Hypothalamus (tissue), 51 donors: Measurements from ENCODE around the gene FLNB.
A peak's percentile ranks its signal among the peaks of the same experiment; 100 is the strongest.

Experiments used
- DNase-seq, 51 donors: peaks; one replicate each; lab custom pipeline; 2025; lab: John Stamatoyannopoulos, UW

FLNB gene

DNA sequence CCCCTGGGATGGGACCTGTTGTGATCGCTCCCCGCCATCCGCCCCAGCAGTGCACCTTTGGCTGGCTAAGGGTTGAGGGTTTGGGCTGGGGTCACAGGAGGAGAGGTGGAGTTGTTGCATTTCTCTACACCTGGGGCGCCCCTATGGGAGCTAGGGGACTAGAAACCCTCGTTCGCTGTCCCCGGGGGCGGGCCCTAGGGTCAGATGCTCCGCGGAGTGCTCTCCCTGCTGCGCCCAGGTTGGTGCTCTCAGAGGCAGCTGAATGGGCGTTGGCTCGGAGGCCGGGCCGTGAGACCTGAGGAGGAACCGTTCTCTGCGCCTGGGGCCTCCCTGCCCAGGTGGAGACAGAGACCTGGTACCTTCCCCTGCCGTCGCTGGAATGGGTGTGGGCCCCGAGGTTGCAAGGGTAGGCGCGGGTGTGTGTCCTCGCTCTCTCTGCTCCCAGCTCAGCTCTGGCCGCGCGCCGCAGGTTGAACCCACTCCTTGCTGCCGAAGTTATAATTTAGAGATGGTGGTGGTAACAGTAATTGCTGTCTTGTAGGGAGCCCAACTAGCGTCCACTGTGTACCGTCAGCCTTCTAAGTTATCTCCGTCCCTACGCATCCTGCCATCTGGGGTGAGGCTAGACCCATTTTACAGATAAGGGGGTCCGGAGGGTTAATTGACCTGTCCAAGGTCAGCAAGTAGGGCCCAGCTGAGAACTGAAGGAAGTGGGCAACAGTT lies 965 bp downstream of the FLNB start:
- peak in 6 of 51 donors; percentile 9 to 34 (median 20) for DNase-seq

- DNase-seq, result no peak
Observed at GRCh38 chr3:58009749-58010535, 1.7 kb downstream of the FLNB start.

- no peak for DNase-seq
Observed at GRCh38 chr3:58010562-58010961, 2.3 kb downstream of the FLNB start.

GRCh38 chr3:58011580-58011979 lies 3.4 kb downstream of the FLNB start:
- DNase-seq, result no peak

- DNase-seq, result no peak
Observed at GRCh38 chr3:58012302-58012701, 4.1 kb downstream of the FLNB start.

GRCh38 chr3:58013099-58013498 lies 4.9 kb downstream of the FLNB start:
- no peak for DNase-seq

GRCh38 chr3:58013973-58014649 lies 5.9 kb downstream of the FLNB start:
- peak in 11 of 51 donors; percentile 5 to 51 (median 27) for DNase-seq

DNA sequence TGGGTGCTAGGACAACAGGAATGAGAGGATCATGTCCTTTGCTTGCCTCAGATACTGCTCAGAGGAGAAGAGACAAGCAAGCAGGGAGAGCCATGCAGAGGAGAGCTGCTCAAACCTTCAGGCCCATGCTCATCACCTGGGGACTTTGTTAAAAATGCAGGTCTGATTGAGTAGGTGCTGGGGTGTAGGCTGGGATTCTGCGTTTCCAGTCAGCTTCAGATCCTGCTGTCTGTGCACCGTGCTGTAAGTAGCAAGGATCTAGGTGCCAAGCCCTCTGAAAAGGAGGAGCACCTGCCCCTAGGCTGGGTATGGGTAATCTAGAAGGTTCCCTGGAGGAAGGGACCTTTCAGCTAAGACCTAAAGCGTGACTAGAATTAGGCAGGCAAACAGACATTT lies 7.3 kb downstream of the FLNB start:
- DNase-seq, result no peak

- no peak for DNase-seq
Observed at GRCh38 chr3:58016710-58017109, 8.5 kb downstream of the FLNB start.

DNA sequence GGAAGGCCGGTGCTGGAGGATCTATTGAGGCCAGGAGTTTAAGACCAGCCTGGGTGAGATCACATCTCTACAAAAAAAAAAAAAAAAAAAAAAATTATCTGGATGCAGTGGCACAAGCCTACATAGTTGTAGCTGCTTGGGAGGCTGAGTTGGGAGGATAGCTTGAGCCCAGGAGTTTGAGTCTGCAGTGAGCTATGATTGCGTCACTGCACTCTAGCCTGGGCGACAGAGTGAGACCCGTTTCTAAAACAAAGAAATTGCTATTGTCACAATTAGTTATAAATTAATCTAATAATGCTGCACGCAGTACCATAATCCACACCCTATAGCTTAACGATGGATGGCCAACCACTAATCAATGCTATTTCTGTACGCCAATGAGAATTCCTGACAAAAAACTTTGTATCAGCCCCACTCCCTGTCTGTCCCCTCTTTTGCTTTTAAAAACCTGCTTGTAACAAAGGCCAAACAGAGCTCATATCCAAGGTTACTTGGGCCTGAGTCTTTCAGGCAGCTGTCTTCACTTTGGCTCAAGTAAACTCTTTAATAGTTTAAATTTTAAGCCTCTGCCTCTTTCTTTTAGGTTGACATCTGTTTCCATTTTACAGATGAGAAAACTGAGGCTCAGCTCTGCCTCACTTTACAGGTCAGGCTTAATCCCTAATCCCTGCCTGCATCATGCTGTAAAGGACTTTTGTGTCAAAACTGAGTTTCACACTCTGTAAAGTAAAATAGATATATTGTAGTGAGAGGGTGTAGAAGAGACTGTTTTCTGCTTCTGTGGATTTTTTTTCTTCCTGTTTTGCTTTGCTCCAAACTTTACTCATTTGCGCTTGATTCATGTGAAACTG lies 10.9 kb downstream of the FLNB start:
- no peak for DNase-seq

- no peak for DNase-seq
Observed at GRCh38 chr3:58020783-58021071, 12.5 kb downstream of the FLNB start.

GRCh38 chr3:58021072-58021959 lies 13.1 kb downstream of the FLNB start:
- DNase-seq, result no peak

DNA sequence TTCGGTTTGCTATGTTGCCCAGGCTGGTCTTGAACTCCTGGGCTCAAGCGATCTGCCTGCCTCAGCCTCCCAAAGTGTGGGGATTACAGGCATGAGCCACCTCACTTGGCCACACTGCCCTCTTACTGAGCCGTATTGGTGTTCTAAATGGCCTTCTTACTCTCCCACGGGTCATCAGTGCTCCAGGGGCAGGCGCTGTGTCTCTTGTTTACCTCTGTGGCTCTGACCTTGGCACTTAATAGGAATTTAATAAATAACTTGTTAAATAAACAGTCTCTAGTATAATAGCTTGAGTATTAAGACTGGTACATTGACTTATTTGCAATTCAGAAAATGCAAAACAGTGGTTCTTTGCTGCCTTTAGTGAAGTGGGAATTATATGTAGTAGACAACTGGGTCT lies 13.7 kb downstream of the FLNB start:
- DNase-seq, result no peak

DNA sequence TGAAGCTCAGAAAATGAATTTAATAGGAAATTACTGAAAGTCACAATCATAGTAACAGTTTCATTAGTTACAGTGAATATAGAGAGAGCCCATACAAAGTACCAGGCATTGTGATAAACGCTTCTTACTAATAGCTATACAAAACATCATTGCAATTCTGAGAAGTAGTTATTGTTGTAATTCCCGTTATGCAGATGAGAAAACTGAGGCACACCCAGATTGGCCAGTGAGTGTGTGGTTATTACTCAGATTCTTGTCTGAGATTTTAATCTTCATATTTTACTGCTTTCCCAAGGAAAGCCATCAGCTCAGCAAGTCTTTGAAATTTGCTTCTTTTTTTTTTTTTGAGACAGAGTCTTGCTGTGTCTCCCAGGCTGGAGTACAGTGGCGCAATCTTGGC lies 14.3 kb downstream of the FLNB start:
- DNase-seq, result no peak

DNA sequence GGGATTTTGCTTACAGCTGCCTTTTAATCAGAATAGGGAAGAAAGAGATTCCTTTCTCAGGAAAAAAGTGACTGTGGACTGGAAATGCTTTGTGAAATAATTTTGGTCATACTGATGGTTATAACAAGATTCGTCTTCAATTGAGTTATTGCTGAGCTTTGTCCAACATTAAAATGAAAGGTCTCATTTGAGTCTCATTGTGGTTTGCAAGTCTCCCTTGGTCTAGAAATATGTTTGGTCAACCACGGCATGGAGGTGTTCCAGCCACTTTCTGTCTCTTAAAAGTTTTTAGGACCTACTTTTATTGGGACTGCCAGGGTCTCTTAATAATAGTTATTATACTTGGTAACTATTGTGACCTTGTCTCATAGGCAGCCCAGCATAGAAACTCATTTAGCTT lies 15.3 kb downstream of the FLNB start:
- DNase-seq, result no peak

DNA sequence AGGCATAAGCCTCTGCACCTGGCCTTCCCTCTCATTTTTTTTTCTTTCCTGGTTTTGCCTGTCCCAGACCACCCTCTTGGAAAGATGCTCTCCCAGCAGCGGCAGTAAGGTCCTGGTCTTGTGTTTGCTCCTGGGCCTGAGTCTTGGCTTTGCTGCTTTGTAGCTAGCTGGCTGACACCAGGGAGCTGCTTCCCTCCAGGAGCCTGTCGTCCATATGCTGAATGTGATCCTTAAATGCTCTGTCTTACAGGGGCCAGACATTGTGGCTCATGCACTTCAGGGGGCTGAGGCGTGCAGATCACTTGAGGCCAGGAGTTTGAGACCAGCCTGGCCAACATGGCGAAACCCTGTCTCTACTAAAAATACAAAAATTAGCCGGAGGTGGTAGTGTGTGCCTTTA lies 17.2 kb downstream of the FLNB start:
- DNase-seq, result no peak

GRCh38 chr3:58025837-58026569 lies 17.8 kb downstream of the FLNB start:
- peak in 2 of 51 donors; percentile 14 to 16 for DNase-seq

- no peak for DNase-seq
Observed at GRCh38 chr3:58026598-58026997, 18.4 kb downstream of the FLNB start.

DNA sequence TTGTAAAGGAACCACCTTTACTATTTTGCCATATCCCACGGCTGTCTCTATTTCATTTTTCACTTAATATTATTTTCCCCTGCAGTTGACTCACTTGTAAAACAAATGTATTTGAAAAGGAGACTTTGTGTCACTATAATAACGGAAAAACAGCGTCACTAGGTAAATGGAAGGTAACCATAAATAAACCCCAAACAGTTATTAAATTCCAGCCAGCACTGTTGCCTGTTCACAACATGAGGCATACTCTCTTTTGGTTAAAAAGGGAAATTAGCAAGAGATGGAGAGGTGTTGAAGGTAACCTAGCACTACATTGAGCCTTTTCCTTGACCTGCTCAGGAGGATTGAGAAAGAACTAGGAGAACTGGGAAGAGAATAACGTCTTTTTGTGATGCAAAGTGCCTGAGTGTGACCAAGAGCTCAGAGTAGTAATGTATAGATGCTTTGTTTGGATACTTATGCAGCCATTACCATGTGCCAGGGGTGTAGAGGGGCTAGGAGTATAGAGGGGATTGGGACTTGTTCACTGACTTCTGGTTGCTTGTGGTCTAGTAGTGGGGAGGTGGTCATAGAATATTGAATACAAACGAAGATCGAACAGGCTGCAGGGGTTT lies 19.6 kb downstream of the FLNB start:
- DNase-seq, result no peak
